Measurements from ENCODE around the gene PRDM5.

PRDM5 gene

DNA sequence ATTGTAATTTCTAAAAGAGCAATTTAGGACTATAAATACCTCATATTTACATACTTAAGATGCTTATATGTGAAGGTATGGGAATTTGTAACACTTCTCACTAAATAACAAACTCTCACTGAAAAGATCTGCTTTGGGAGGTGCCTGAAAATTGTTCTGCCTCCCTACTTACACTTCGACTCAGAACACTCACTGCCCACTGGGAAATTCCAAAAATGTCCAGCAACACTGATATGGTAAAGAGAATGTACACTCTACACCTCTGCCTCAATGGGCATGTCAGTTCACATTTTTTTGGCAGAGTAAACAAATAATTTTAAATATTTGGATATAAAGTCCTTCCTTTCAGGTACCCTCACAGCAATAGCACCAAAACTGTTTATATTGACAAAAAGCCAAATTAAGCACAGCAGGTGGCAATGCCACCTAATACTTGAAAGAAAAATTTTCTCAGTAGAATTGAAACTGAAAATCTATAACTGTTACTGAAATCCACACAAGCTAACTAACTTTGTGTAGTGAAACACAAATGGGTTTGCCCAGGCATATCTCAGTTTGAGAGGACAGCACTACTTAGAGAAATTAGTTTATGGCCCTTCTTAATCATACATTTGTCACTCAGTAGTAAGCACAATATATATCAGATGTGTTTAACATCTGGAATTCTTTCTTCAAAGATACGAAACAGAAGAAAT is 67.1 kb downstream of the PRDM5 start:
- DNase-seq (ENCODE audit: low read depth), result no peak

DNA sequence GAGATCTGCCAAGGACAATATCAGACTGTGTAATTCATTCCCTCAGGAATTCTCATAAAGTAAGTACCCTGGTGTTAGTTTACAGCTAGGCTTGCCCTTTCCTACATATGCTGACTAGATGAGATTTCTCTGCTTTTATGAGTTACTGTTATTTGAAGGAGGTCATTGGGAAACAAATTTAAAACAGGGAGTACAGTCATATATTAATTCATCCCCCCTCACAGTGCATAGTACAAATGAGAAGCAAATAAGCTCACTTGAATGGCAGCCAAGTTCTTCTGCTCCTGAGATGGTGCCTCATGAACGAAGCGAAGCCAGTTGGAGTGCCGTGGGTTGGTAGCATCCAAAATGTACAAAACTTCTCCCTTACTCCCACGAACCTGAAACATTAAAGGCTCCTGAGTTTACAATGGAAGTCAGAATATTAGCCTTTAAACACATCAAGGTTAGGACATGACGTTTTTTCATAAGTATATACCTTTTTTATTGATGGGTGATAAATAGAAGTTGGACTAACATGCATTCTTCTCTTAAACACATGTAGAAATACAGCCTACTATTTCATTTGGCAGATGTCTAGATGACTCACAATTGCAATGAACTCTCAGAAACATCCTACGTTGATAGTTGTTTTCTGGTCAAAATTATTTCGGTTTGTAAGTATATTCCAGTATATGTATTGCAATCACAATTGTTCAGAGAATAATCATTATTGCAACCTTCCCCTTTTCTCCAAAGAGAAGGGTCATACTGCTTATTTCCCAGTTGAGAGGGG is 69.2 kb downstream of the PRDM5 start:
- DNase-seq (ENCODE audit: low read depth), result no peak

DNA sequence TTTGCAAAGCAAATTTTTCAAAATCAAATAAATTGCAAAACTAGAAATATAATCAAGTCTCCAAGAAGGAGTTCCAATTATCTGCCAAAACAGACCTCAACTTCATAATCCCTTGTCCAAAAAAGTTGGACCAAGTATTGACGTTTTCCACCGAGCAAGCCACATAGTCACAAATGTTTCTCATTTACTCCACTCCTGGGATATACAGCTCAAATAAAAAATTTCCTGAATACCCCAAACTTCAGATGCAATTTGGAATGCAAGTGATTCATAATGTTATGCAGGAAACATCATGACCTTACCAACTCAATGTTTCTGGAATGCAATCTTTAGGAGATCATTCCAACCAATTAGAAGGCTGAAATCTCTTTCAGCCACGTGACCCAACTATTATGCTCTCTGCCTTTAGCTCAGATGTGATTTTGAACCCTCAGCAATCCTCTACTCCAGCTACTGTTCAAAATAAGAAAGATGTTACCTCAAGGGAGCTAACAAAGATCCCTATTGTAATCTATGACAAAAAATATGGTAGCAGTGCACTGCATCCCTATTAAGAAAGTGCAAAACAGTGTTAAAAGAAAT is 72.4 kb downstream of the PRDM5 start:
- DNase-seq (ENCODE audit: low read depth), result peak; percentile 72

DNA sequence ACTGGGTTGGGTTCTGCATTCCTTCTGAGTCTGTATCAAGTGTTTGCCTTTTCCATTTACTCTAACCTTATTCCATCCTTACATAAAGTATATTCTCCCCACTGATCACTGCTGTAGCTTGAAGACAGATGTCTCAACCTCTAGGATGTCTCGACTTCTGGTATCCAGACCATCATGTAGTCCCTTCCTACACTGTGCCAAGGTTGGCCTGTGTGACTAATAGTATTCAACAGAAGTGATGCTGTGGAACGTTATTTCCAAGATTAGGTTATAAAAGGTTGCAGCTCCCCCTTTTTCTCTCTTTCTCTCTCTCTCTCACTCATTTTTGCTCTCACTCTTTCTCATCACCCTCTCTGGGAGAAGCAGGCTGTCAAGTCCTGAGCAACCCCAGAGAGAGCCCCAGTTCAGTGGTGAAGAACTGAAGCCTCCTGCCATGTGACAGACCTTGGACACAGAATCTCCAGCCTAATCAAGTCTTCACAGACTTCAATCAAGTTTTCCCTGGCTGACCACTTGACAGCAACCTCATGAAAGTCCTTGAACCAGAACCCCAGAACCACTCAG is 75.4 kb downstream of the PRDM5 start:
- no peak for DNase-seq (ENCODE audit: low read depth)

DNA sequence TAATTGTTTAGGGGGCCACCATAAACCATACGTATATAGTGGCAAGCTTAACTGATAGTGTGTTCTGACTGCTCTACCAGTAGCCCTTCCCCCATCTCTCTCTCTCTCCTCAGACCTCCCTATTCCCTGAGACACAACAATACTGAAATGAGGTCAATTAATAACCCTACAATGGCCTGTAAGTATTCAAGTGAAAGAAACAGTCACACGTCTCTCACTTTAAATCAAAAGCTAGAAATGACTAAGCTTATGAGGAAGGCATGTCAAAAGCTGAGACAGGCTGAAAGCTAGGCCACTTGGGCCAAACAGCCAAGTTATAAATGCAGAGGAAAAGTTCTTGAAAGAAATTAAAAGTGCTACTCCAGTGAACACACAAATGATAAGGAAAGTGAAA is 78.0 kb downstream of the PRDM5 start:
- DNase-seq (ENCODE audit: low read depth), result no peak

DNA sequence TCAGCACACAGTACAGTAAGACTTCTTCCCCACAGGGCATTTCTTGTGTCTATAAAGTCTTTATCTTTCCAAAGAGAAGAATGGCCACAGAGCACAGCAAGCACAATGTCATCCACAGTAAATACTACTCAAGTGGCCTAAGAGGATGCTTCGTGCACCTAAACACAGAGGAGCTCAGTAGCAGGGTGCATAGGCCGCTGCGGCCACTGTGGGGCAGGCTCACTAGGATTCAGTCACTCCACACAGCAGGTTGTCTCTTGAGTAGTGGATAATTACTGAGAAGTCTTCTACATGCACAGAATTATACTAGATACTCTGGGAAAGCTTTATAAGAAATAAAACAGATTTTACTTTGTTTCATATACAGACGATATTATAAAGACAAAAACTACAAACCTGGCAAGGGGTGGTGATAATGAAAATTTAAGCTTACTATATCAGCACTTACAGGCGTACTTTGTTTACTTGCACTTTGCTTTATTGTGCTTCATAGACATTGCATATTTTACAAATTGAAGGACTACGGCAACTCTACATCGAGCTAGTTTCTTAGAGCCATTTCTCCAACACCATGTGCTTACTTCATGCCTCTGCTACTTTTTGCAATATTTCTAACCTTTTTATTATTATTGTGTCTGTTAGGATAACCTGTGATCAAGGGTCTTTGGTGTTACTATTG is 78.5 kb downstream of the PRDM5 start:
- DNase-seq (ENCODE audit: low read depth), result no peak

DNA sequence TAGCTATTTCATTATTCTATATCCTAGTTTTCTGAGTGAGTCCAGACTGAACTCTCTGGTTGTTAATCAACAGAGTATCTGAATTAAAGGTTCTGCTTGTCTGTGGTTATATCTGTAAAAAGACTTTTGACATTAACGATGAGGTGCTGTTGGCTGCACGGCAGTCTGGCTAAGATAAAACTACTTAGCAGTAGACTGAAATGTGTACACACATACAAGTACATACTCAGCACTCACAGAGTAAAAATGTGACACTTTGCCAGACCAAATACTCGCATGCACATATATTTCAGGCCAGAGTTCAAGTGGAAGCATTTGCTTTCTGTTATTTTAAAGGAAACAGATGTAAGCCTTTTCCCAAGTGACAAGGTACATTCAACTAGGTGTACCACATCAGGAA is 80.5 kb downstream of the PRDM5 start:
- no peak for DNase-seq (ENCODE audit: low read depth)

DNA sequence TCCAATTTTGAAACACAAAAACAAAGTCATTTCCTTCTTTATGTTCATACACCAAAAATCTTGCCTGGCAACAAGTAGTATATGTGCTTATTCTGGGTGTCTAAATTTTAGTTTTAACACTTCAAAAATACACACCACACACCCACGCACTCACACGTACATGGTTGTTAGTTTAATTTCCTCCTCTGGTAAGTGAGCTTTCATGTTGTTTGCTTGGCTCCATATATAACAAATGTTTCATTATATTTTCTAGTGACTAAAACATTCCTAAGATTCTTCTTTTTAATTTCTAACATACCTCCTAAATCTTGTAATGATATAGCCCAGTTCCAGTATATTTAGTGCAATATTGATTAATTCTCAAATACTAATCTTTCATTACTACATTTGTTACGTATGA is 80.9 kb downstream of the PRDM5 start:
- DNase-seq (ENCODE audit: low read depth), result no peak

DNA sequence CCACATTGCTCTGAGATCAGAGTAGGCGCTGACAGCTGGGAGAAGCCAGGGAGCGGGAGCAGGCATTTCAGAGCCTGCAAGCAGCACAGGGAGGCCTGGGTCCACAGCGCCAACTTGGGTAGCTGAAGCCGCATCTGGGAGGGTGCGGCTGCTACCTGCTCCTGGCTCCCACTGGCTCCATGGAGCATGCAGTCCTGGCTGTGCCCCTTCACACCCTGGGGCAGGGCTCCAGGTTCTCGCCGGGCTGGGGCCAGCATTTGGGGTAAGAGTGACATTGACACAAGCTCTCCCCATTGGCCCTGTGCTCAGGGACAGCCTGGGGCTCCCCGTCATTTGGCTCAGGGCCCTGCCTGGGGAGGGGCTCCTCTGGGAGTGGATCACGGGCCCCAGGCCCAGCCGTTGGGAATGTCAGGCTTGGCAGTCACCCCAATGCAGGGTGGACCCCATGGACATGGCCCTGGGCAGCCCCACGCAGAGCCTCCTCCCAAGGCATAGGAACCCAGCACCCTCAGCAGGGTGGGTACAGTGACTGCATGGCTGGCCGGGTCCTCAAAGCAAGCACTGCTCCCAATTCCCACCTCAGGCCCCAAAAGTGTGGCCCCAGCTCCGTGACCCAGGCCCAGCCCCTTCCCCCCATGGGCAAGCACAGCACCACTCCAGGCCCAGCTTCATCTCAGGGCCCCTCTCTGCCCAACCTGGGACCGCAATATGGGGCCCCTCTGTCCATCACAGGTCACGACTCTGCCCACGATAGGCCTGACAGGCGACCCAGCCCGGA is 82.4 kb downstream of the PRDM5 start:
- DNase-seq (ENCODE audit: low read depth), result no peak

DNA sequence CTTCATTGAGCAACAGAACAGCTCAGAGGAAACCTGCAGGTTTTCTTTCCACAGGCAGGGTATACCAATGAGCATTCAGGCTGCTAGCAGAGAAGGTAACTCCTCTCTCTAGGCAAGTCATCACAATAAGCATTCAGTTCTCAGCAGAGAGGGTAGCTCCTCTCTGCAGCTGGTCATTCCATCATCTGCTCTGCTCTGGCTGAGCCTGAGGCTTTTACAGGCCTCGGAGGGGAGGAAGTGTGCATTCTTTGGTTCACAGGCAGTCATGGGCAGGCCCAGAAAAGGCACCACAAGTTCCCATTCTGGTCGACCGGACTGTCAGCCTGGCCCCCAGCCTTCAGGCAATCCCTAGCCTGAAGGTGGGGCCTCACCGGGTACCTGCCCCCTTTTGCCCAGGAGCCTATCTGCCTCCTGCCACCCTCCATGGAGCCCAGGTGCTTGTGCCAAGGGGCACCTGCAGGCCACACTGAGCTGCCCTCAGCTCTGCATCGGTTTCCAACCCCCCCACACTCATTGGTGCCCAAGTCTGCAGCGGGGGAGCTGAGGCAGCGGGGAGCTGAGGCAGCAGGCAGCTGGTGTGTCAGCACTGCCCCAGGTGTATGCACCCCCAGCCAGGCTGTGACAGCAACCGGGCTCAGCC is 83.1 kb downstream of the PRDM5 start:
- DNase-seq (ENCODE audit: low read depth), result no peak

DNA sequence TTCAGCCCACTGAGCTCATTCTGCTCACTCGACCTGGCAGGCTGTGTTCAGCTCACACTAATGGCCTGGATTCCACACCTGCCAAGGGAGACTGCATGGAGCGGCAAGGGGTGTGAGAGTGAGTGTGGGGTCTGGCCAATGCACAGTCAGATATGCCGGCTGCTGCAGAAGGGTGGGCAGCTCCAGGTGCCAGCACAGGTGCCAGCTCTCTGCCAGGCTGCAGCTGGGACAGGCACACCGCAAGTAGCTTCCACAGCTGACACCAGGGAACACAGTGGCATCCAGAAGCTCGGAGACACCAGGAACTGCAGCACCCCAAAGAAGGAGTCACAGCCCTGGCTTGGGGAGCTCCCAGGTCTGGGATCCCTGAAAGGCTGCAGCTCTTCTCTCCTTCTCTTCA is 83.7 kb downstream of the PRDM5 start:
- no peak for DNase-seq (ENCODE audit: low read depth)

DNA sequence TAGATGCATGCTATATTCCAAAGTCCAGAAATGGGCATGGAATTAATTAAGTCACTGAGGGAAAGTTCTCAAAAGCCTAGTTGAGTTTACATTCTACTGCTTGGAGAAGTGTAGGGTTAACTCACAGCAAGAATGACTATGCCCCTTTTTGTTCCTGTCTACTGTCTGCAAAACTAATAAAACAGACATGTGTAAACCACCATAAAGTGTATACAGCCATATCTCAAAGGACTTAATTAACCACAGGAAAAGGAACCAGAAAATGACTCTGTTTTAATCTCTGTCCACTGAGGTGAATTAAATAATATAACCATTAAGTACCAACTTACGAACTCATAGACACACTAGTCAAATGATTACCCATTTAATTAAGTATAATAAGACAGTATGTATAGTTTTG is 84.9 kb downstream of the PRDM5 start:
- no peak for DNase-seq (ENCODE audit: low read depth)

DNA sequence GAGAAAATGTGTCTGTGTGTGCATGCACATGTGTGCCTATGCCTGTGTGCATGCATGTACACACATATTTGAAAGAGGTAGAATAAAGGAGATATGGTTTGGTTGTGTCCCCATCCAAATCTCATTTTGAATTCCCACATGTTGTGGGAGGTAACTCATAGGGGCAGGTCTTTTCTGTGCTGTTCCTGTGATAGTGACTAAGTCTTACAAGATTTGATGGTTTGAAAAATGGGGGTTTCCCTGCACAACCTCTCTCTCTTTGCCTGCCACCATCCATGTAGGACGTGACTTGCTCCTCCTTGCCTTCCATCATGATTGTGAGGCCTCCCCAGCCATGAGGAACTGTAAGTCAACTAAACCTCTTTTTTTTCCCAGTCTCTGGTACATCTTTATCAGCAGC is 87.2 kb downstream of the PRDM5 start:
- DNase-seq (ENCODE audit: low read depth), result no peak

DNA sequence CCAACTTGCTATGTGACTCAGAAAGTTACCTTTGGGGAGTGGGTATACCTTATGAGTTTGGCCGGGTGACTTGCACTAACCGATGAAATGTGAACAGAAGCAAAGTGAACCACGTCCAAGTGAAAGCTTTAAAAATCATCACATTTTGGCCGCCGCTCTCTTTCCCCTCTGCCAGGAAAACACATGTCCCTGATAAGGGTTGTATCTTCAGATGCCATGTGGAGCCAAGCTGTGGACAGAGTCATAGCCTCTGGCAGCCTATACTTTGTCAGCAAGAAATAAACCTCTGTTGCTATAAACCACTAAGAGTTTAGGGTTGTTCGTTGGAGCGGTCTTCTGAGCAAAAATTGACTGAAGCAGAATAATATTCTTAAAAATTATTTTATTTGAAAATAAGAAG is 92.3 kb downstream of the PRDM5 start:
- DNase-seq (ENCODE audit: low read depth), result no peak

DNA sequence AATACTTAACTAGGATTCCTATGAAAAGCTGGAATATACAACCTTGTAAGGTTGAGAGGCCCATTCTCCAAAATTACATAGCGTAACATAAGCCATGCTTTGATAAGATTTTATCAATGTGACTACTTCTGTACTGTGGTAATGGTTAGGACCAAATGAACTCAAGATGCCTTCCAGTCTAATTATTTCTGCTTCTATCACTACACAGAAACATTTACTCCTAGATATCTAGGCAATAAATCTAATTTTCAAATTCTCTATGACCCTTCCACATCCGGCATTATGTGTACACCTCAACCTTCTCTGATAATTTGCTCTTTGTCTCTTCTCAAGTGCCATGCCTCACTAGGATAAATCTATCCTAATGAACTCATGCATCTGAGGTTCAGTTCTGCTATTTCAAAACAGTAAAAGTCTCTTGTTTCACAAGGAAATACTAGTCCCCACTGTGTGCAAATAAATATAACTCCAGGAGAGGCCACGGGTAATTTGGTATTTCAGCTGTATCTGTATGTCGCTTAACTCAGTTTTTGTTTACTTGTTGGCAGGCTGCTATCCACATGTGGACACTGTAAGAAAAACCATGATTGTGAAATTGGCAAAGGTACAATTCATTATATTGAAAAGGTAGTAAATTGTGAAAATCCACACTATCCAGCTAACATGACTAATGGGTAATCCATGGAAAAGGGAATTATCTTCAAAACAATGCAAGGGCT is 93.3 kb downstream of the PRDM5 start:
- DNase-seq (ENCODE audit: low read depth), result no peak

DNA sequence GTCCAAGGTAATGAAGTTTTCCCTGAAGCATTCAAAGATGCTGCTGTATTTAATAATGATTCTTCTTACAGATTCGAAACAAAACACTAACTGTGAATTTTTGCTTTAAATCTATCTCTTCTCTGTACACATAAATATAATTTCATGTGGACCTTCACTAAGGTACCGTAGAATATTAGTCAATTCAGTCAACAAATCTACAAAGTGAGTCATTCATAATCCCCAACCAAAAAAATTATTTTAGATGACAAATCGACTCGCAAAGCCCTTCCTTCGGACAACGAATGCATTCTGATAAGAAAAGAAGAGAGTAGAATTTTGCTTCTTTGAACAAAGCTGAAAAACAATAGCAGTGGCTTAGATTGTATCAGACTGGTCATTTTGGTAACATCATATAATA is 95.7 kb downstream of the PRDM5 start:
- no peak for DNase-seq (ENCODE audit: low read depth)

DNA sequence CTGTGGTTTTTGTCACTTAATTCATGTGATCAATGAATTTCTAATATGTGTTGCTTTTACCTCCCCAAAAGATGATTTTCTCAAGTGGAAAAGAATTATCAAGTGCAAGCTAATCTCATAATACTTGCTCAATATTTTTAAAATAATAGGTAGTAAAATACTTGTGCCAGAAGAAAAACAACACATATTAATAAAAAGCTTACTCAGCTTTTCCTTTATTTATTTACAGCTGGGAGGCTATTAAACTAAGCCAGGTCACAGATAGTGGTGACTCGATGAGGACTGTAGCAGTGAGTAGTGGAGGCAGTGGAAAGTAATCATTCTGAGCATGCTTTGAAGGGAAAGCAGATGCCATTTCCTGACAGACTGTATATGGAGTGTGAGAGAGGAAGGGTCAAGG is 96.1 kb downstream of the PRDM5 start:
- no peak for DNase-seq (ENCODE audit: low read depth)

DNA sequence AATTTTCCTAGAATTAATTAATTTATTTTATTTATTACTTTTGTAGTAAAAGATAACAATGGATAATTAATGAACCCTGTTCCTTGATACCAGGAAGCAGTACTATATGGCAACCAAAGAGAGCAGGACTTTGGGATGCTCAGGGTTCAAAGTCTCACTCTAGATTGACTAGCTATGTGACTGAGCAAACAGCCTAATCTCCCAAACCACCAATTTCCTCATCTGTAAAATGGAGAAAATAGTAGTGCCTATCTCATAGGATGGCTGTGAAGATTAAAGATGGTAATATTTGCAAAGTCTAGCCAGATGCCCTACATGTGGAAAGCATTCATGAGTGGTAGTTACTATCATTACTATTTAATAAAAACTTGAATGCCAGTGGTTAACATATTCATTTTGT is 97.6 kb downstream of the PRDM5 start:
- no peak for DNase-seq (ENCODE audit: low read depth)

DNA sequence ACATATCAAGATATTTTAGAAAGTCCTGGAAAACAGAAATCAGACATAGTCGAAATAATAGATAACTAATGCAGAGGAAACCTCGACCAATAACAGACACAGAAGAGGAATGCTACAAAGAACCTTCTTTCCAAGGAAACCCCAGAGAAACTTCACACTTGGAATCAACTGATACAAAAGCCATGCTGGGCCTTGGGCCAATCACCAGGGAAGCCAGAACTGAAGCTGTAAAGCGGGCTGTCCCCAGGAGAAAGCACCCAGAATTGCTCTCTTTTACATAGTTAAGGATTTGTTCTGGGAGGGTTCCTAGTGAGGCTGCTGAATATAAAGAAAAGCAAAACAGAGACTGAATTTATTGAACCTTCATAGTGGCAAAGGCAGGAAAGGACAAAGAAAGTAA is 100.5 kb downstream of the PRDM5 start:
- DNase-seq (ENCODE audit: low read depth), result no peak

DNA sequence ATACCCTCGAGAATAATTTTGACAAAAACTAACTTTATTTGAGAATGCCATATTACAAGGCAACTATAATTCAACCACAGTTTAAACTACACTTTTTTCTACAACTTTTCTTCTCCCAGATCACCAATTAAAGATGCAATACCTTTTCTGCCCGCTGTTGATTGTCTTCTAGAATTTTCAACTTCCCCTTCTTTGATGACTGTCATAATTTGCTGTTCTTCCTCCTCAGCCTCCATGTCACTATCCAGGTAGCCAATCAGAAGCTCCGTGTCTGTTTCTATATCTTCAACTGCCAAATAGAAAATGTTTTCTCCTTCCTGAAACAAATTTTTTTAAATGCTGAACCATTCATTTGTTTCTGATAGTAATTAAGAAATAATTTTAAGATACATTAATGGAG is 101.5 kb downstream of the PRDM5 start:
- no peak for DNase-seq (ENCODE audit: low read depth)

Measured in GM04503 (cell line).